GM12874 (cell line): ENCODE measurements around the gene CDC42BPG.

Source experiments
- CTCF ChIP-seq: IDR thresholded peaks from 2 replicates; pipeline ENCODE4 v1.5.1; 2011; ENCODE audit warnings: low read depth, mild to moderate bottlenecking, control low read depth, low read length, moderate library complexity; ENCODE audit not compliant: insufficient read depth

The CDC42BPG gene

DNA sequence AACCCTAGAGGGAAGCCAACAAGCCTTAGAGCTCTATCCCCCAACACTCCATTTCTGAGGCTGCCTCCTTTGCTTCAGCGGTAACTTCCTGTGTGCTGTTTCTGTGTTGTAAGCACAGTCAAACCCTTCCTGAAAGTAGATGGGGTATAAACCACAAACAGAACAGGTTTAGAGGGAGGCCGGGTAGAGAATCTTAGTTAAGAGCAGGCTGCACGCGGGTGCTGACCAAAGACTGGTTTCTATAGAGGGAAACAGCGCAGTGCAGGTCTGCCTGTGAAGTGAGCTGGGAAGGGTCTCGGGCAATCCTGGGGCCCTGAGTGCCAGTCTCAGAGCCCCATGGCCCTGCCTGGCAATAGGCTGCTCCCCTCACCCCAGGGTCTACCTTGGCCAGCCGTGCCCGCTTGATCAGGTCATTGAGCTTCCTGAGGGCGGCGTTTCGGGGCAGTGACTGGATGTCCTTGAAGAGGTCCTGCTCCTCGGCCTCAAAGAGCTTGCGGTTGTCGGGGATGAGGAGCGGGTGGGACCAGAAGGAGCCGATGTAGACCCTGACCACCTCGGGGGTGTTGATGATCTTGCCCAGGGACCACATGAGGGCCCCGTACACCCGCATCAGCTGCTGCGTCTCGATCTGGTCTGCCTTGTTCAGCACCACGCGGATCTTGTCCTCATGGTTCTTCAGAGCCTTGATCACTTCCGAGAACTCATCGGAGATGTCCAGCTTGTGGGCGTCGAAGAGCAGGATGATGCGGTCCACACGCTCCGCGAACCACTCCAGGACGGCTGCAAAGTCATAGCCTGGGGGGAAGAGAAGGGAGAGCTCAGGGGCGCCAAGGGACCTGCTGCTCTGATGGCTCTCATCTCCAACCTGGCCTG, 15.3 kb upstream of the CDC42BPG start:
- TF ChIP-seq CTCF, result no peak

- TF ChIP-seq CTCF, result no peak
Measured at GRCh38 chr11:64858467-64859263, 14.2 kb upstream of the CDC42BPG start.

DNA sequence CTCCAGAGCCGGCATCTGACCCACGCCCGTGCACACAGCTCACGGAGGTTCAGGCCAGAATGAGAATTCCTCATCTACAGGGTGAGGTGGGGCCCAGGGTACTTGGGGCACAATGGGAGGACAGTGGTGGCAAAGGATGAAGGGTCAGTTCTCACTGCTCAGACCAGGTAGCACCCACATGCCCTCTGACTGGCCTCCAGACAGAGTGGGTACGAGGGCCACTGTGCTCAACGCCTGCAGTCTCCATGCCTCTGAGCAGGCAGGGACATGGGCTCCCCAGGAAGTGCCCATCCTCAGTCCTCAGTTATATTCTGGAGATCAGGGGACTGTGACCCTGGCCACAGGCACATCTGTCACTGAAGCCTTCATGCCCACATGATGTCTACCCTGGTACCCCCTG, 13.0 kb upstream of the CDC42BPG start:
- no peak for TF ChIP-seq CTCF

DNA sequence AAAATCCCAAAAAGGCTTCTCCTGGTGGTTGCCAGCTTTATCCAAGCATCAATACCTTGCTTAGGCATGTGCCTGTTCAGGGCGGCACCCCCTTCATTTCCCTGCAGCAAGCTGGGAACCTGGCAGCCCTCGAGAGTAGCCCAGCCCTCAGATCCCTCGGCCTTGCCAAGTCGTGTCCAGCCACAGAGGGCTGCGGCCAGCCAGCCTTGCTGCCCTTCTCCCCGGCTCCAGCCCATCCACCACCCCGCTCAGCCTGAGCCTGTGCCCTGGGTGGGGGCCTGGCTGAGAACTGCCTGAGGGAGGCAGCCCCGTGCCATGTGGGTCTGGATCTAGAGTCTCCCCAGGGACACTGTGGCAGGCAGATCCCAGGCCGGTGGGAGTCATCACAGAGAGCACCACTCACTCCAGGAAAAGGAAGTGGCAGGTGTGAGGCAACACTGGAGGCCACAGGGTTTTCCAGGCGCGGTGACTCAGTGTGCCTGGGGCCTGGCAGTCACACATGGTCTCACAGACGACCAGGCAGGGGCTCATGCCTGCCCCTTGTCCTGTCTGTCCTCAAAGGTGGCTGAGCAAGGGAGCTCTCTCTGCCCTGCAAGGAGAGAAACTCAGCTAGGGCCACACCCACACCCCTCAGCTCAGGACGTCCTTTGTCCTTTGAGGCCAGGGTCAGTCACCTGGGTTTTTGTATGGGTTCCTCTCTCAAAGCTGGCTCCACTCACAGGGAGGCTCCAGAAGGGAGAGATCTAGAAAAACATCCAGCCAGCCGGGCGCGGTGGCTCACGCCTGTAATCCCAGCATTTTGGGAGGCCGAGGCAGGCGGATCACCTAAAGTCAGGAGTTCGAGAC, 12.2 kb upstream of the CDC42BPG start:
- no peak for TF ChIP-seq CTCF

DNA sequence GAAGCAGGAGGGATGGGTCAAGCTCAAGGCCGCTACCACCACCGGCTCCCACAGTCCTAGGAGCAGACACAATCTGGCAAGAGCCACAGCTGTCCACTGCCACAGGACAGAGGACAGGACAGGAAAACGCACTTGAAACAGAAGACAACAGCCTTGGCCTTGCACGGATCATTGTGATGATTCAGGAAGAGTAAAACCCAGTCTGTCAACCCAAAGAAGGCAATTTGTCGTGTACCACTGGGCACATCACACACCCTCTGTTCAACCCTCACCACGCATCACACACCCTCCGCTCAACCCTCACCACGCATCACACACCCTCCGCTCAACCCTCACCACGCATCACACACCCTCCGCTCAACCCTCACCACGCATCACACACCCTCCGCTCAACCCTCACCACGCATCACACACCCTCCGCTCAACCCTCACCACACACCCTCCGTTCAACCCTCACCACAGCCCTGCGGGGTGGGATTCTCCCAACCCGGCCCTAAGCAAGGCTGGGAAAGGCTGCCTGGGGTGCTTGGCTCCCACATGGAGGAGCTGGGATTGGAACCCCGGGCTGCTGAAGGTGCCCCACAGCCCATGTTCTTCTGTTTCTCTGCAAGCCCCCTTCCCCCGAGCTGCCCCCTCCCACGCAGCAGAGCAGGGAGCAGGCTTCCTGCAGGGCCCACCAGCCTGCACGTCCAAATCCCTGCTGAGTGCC, 11.3 kb upstream of the CDC42BPG start:
- no peak for TF ChIP-seq CTCF

- no peak for TF ChIP-seq CTCF
Measured at GRCh38 chr11:64854534-64855502, 10.4 kb upstream of the CDC42BPG start.
